GM12892 (cell line): Measurements from ENCODE around the gene MTHFR.

Experiments used
- POLR2A ChIP-seq: IDR thresholded peaks from 2 replicates; pipeline ENCODE4 v1.6.1; 2011; ENCODE audit warnings: low read depth, low read length, control low read depth
- POLR2AphosphoS5 ChIP-seq: IDR thresholded peaks from 2 replicates; pipeline ENCODE4 v1.6.1; 2011; ENCODE audit warnings: low read depth, low read length, control low read depth
- TAF1 ChIP-seq: IDR thresholded peaks from 2 replicates; pipeline ENCODE4 v1.6.1; 2011; ENCODE audit warnings: low read depth, mild to moderate bottlenecking, control low read depth, low read length, borderline replicate concordance

DNA sequence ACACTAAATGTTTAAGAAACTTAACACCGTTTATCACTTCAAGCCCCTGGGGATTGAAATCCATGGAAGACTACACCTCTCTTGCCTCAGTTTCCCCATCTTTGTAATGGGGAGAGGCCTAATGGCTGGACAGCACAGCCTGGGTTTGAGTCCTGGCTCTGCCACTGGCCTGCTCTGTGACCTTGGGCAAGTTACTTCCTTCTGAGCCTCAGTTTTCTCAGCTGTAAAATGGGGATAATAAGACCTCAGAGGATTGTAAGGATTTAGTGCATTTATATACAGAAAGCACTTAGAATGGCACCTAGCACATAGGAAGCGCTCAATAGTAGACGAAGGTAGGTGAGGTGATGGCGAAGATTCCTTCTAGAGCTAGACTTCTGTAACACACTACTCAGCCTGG lies 64.3 kb downstream of the MTHFR start:
- TF ChIP-seq POLR2A: no peak
- no peak for TF ChIP-seq POLR2AphosphoS5
- TF ChIP-seq TAF1: no peak
